WTC11 (cell line): ENCODE measurements around the gene RPP38. TPM values are rescaled to one million over a fixed set of nuclear protein-coding genes. Genes with fewer than 3 reads are reported as not detected.

Experiments used
- ATAC-seq: fragments of 200-7000 bp; cut with Tn5 transposase; 2 replicates; pipeline ENCODE4 v1.10.0; 2021; ENCODE audit warnings: mild to moderate bottlenecking, moderate library complexity
- CTCF ChIA-PET: fragments of 300-600 bp; sonication (Branson Sonifier 250); formaldehyde crosslinking; loops from one replicate; lab custom pipeline; 2021; ENCODE audit warnings: antibody characterized with exemption; lab: Charles Lee
- POLR2A ChIA-PET: fragments of 350-600 bp; sonication (Branson Sonifier 250); formaldehyde crosslinking; loops from one replicate; lab custom pipeline; 2021; ENCODE audit warnings: antibody characterized with exemption; lab: Charles Lee
- DNase-seq: peaks from one replicate; pipeline ENCODE4 v3.0.0; 2021; ENCODE audit warnings: low spot score
- H3K27ac Mint-ChIP-seq: 2 replicates; pipeline ENCODE4 v1.8.0; 2021; ENCODE audit warnings: mixed read lengths
- H3K27me3 Mint-ChIP-seq: 2 replicates; pipeline ENCODE4 v1.8.0; 2021; ENCODE audit warnings: low read depth, mild to moderate bottlenecking, moderate library complexity, mixed read lengths
- H3K36me3 Mint-ChIP-seq: 2 replicates; pipeline ENCODE4 v1.8.0; 2021; ENCODE audit warnings: mixed read lengths
- H3K4me1 Mint-ChIP-seq: 2 replicates; pipeline ENCODE4 v1.8.0; 2022; ENCODE audit warnings: mixed read lengths
- H3K4me3 Mint-ChIP-seq: 2 replicates; pipeline ENCODE4 v1.8.0; 2021; ENCODE audit warnings: mild to moderate bottlenecking, moderate library complexity, mixed read lengths
- H3K9me3 Mint-ChIP-seq: 2 replicates; pipeline ENCODE4 v1.8.0; 2021; ENCODE audit warnings: mixed read lengths
- IRF2 ChIP-seq: sonication (generic); formaldehyde crosslinking; IDR thresholded peaks from 2 replicates; pipeline ENCODE4 v1.8.0; 2022; ENCODE audit warnings: low read depth, missing genetic modification reagents, borderline replicate concordance
- NFE2L1 ChIP-seq: sonication (generic); formaldehyde crosslinking; IDR thresholded peaks from 2 replicates; pipeline ENCODE4 v1.8.1; 2023; ENCODE audit warnings: missing genetic modification reagents
- total RNA-seq: library from RNA; stranded (reverse); gene quantifications from 3 replicates; pipeline ENCODE4 v1.2.3, GENCODE V29; 2021
- TF ChIP-seq, protein P1 (sequence below): sonication (generic); formaldehyde crosslinking; IDR thresholded peaks from 2 replicates; pipeline ENCODE4 v1.8.0; 2022; ENCODE audit warnings: mild to moderate bottlenecking, missing genetic modification reagents
- TF ChIP-seq, protein P2 (sequence below): sonication (generic); formaldehyde crosslinking; IDR thresholded peaks from 2 replicates; pipeline ENCODE4 v1.8.0; 2022; ENCODE audit warnings: missing genetic modification reagents
- TF ChIP-seq, protein P3 (sequence below): sonication (generic); formaldehyde crosslinking; conservative IDR thresholded peaks from 2 replicates; pipeline ENCODE4 v1.8.1; 2022; ENCODE audit warnings: mild to moderate bottlenecking, missing genetic modification reagents
- TF ChIP-seq, protein P4 (sequence below): sonication (generic); formaldehyde crosslinking; IDR thresholded peaks from 2 replicates; pipeline ENCODE4 v1.8.0; 2022; ENCODE audit warnings: mild to moderate bottlenecking, missing genetic modification reagents

The RPP38 gene
- total RNA-seq, 1 experiment from 2014 or later, result 20.9 TPM

DNA sequence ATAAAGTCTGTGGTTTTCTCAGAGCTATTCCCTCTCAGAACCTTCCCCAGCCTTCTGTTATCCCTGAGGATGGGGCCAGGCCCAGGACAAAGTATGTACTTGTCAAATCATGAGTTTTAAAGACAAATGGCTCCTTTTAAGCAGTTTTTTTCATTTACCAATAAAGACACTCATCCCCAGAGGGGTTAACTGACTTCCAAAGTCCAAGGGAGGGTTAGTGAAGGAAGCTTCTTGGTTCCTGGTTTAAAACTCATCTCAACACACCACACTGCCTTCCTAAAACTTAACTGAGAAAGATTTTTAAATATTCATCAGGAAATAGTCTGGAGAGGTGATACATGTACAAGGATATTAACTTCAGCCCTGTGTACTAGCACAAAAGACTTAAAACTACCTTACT lies 55.4 kb downstream of the RPP38 start:
- Mint-ChIP-seq H3K4me3 (no peak overlapping the region), H3K9me3 (no peaks in the 10 kb centered on the region), H3K27ac (no peak overlapping the region), H3K36me3 (peaks cover 3% of the 10 kb centered on the region; the same call in 1 of the 2 replicates), H3K4me1 (no peaks in the 10 kb centered on the region), H3K27me3 (no peaks in the 10 kb centered on the region)
- no peak for ATAC-seq
- TF ChIP-seq, protein P1, sequence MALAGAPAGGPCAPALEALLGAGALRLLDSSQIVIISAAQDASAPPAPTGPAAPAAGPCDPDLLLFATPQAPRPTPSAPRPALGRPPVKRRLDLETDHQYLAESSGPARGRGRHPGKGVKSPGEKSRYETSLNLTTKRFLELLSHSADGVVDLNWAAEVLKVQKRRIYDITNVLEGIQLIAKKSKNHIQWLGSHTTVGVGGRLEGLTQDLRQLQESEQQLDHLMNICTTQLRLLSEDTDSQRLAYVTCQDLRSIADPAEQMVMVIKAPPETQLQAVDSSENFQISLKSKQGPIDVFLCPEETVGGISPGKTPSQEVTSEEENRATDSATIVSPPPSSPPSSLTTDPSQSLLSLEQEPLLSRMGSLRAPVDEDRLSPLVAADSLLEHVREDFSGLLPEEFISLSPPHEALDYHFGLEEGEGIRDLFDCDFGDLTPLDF (CRISPR knock-in tag), result no peak
- TF ChIP-seq NFE2L1 (CRISPR knock-in tag), result no peak
- TF ChIP-seq, protein P2, sequence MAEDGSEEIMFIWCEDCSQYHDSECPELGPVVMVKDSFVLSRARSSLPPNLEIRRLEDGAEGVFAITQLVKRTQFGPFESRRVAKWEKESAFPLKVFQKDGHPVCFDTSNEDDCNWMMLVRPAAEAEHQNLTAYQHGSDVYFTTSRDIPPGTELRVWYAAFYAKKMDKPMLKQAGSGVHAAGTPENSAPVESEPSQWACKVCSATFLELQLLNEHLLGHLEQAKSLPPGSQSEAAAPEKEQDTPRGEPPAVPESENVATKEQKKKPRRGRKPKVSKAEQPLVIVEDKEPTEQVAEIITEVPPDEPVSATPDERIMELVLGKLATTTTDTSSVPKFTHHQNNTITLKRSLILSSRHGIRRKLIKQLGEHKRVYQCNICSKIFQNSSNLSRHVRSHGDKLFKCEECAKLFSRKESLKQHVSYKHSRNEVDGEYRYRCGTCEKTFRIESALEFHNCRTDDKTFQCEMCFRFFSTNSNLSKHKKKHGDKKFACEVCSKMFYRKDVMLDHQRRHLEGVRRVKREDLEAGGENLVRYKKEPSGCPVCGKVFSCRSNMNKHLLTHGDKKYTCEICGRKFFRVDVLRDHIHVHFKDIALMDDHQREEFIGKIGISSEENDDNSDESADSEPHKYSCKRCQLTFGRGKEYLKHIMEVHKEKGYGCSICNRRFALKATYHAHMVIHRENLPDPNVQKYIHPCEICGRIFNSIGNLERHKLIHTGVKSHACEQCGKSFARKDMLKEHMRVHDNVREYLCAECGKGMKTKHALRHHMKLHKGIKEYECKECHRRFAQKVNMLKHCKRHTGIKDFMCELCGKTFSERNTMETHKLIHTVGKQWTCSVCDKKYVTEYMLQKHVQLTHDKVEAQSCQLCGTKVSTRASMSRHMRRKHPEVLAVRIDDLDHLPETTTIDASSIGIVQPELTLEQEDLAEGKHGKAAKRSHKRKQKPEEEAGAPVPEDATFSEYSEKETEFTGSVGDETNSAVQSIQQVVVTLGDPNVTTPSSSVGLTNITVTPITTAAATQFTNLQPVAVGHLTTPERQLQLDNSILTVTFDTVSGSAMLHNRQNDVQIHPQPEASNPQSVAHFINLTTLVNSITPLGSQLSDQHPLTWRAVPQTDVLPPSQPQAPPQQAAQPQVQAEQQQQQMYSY (CRISPR knock-in tag), result no peak
- TF ChIP-seq IRF2 (CRISPR knock-in tag), result no peak
- TF ChIP-seq, protein P3, sequence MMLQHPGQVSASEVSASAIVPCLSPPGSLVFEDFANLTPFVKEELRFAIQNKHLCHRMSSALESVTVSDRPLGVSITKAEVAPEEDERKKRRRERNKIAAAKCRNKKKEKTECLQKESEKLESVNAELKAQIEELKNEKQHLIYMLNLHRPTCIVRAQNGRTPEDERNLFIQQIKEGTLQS, result no peak
- TF ChIP-seq, protein P4, sequence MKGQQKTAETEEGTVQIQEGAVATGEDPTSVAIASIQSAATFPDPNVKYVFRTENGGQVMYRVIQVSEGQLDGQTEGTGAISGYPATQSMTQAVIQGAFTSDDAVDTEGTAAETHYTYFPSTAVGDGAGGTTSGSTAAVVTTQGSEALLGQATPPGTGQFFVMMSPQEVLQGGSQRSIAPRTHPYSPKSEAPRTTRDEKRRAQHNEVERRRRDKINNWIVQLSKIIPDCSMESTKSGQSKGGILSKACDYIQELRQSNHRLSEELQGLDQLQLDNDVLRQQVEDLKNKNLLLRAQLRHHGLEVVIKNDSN (CRISPR knock-in tag), result no peak
- POLR2A ChIA-PET, result interaction anchor here (1.0 kb wide), 1 partner anchor 15 kb away, joined by 4 read pairs; no protein-coding TSS in a partner anchor
- CTCF ChIA-PET, result interaction anchor here (1.3 kb wide), 1 partner anchor 15 kb away, joined by 4 read pairs; no protein-coding TSS in a partner anchor
- no peak for DNase-seq

Other genes starting within 250 kb of the RPP38 start
- gene SUV39H2, start 218.5 kb upstream of the RPP38 start, total RNA-seq, result 36.4 to 41.4 TPM (median 39.9 TPM) in 3 replicates
- gene DCLRE1C, start 143.3 kb upstream of the RPP38 start, total RNA-seq, result 4.3 to 8.5 TPM (median 4.6 TPM) in 3 replicates
- not detected in 3 replicates for gene MEIG1, start 138.0 kb upstream of the RPP38 start, total RNA-seq
- not detected in 3 replicates for gene OLAH, start 53.4 kb upstream of the RPP38 start, total RNA-seq
- gene ACBD7, start 8.6 kb upstream of the RPP38 start, total RNA-seq, result 10.0 to 13.9 TPM (median 12.5 TPM) in 3 replicates
- gene NMT2, start 71.3 kb downstream of the RPP38 start, total RNA-seq, result 9.6 to 11.8 TPM (median 11.7 TPM) in 3 replicates